Fibroblast of upper back skin (primary cell): Measurements from ENCODE around the gene RNF32.
A peak's percentile ranks its signal among the peaks of the same experiment; 100 is the strongest.
"Not testable (repeated sequence)": the region's sequence is repeated elsewhere in the genome, so short reads cannot be mapped to it uniquely, and the experiment has no call there.

ENCODE experiments used
- DNase-seq: peaks from one replicate; pipeline ENCODE4 v3.0.0-alpha.2; 2013

RNF32 gene

DNA sequence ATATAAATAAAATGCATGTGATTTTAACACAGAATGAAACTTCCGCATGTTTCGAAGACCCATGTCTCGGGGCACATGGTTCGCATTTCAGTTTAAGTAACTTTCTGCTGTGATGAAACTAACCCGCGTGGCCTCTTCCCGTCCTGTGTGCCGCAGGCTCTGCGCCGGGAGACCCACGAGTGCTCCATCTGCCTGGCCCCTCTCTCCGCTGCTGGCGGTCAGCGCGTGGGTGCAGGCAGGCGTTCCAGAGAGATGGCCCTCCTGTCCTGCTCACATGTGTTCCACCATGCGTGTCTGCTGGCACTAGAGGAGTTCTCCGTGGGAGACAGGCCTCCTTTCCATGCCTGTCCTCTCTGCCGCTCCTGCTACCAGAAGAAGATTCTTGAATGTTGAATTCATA, 35.7 kb downstream of the RNF32 start:
- no peak for DNase-seq

DNA sequence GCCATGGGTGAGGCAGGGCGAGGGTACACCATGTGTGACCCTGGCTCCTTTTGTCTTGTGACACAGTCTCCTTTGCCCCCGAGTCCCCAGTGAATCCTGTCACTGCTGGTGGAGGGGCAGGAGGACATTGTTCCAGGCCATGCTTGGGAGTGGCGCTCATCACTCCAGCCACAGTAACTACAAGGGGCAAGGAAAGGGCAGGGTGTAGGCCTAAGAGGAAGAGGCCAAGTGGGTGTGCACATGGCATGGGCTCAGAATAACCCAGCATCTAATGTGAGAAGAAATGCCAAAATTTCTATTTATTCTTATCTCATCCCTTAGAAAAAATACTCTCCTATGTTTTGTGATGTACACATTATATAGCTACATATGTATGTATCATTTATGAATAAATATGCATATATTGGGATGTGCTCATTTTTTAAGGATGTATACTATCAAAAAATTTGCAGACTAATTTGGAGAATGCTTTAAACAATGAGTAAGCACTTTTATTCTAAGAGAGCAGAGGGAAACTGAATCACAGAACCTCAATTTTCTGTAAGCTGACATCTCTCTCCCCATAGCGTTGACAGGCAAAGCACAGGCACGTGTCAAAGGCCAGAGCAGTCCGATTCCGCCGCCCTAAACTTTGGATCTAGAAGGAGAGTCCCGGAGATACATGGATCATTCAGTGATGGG, 36.9 kb downstream of the RNF32 start:
- DNase-seq: no peak

DNA sequence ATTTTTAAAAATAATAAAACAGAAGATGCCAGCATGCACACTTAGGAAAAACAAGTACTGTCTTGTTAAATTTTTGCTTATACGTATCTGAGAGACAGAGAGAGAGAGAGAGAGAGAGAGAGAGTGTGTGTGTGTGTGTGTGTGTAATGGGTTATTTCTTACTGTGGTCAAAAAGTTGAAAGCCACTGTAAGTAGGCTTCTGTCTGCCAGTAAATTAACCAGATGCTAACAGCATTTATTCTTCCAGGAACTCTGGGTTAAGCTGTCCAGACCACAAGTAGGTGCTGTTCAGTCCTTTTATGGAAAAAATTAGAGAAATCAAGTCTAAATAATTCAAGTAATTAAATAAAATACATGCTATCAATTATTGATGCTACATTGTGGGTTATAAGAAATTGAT, 39.7 kb downstream of the RNF32 start:
- DNase-seq: peak; percentile 9

DNA sequence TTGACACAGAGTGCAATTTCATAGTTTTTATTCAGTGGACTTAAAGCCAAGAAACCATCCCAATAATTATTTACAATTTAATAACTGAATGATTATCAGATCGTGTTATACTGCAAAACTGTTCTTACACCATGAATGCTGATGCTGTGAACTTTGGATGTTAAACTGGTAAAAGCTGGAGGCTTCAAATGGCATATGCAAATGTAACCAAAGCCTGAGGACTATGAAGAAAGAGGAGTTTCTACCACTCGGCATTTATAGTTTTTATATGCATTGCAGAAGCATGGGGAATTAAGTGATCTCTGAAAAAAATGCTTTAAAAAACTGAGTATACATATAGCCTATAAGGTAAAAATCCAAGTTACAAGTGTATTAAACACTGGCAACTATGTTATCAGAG, 42.4 kb downstream of the RNF32 start:
- no peak for DNase-seq

DNA sequence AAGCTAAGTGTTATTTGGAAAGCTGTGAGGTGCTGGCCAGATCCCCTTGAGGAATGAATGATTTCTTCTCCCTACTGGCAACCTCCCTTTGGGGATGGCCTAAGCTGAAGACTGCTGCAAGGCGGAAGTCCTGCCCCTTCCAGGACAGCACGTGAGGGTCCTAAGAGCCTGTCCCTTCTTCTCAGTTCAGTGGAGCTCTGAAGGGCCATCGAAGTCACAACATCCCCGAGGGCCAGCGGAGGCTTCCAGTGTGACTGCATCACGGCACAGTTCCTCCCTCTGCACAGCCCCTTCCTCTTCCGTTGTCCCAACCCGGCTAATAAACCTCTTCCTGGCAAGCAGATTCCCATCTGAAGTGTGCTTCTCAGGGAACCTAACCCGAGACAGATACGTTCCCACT, 43.7 kb downstream of the RNF32 start:
- no peak for DNase-seq

DNA sequence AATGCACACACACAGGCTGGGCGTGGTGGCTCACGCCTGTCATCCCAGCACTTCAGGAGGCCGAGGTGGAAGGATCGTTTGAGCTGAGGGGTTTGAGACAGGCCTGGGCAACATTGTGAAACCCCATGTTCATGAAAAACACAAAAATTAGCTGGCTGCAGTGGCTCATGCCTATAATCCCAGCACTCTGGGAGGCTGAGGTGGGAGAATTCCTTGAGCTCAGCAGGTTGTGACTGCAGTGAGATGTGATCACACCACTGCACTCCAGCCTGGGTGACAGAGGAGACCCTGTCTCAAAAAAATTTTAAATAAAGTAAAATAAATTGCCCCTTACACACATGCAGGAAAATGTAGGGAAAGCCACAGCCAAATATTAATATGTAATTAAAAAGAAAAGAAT, 44.1 kb downstream of the RNF32 start:
- no peak for DNase-seq

DNA sequence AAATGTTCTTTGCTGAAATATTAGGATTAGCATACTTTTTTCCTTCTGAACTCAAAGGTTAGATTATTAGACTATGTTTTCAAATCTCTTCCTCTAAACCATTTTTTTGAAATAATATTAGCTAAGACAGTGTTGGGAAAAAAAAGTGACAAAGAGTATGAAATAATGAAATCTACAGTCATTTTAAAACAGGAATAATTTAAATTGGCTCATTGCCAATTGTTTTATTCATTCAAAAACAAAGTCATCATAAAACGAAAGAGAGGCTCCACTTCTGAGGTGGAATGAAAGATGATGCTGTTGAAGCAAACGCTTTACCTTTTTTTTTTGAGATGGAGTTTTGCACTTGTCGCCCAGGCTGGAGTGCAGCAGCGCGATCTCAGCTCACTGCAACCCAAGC, 51.2 kb downstream of the RNF32 start:
- DNase-seq: no peak

DNA sequence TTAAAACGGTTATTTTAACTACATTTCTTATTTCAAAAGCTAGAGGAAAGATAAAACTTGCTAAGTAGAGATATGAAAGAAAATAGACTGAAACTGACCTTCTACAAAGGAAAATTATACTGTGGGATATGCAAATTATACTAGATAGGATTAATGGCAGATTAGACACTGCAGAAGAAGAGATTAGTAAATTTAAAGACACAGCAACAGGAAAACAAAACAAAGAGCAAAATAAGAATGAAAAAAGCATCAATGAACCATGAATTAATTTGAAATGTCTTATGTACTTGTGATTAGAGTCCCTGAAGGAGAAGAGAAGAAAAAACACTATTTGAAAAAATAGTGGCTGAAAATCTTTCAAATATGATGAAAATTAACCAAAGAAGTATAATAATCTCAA, 52.3 kb downstream of the RNF32 start:
- no peak for DNase-seq

DNA sequence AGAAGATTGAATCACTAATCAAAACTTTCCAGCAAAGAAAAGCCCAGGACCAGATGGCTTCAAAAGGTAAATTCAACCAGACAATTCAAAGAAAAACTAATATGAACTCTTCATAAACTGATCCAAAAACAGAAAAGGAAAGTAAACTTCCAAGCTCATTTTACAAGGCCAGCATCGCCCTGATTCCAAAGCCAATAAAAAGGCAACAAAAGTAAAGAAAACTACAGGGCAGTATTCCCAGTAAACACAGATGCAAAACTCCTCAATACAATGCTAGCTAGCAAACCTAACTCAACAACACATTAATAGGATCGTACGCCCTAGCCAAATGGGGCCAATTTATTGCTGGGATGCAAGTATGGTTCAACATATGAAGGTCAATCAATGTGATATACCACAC, 53.1 kb downstream of the RNF32 start:
- no peak for DNase-seq

DNA sequence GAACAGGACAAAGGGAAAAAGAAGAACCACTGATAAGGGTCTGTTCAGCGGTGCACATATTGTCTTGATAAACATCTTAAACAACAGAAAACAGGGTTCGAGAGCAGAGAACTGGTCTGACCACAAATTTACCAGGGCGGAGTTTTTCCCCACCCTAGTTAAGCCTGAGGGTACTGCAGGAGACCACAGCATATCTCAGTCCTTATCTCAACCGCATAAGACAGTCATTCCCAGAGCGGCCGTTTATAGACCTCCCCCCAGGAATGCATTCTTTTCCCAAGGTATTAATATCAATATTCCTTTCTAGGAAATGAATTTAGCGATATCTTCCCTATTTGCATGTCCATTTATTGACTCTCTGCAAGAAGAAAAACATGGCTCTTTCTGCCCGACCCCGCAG, 56.7 kb downstream of the RNF32 start:
- DNase-seq: not testable (repeated sequence)

DNA sequence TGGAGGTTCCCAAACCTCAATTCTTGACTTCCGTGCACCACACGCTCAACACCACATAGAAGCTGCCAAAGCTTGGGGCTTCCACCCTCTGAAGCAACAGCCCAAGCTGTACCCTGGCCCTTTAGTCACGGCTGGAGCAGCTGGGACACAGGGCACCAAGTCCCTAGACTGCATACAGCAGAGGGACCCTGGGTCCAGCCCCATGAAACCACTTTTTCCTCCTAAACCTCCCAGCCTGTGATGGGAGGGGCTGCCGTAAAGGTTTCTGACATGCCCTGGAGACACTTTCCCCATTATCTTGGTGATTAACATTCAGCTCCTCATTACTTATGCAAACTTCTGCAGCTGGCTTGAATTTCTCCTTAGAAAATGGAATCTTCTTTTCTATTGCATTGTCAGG, 57.9 kb downstream of the RNF32 start:
- not testable (repeated sequence) for DNase-seq

DNA sequence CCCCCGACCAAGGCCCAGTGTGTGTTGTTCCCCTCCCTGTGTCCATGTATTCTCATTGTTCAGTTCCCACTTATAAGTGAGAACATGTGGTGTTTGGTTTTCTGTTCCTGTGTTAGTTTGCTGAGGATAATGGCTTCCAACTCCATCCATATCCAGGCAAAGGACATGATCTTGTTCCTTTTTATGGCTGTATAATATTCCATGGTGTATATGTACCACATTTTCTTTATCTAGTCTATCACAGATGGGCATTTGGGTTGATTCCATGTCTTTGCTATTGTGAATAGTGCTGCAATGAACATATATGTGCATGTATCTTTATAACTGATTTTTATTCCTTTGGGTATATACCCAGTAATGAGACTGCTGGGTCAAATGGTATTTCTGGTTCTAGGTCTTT, 61.2 kb downstream of the RNF32 start:
- not testable (repeated sequence) for DNase-seq

DNA sequence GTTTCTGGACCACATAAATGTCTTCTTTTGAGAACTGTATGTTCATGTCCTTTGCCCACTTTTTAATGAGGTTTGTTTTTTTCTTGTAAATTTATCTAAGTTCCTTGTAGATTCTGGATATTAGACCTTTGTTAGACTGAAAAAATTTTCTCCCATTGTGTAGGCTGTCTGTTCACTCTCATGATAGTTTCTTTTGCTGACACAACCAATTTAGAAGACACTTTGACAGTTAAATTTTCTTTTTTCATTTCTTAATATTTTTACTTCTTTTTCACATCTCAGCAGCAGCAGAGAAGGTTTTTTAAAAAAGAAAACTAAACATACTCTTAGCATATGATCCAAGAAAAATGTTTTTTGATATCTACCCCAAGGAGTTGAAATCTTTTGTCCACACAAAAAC, 61.8 kb downstream of the RNF32 start:
- no peak for DNase-seq

DNA sequence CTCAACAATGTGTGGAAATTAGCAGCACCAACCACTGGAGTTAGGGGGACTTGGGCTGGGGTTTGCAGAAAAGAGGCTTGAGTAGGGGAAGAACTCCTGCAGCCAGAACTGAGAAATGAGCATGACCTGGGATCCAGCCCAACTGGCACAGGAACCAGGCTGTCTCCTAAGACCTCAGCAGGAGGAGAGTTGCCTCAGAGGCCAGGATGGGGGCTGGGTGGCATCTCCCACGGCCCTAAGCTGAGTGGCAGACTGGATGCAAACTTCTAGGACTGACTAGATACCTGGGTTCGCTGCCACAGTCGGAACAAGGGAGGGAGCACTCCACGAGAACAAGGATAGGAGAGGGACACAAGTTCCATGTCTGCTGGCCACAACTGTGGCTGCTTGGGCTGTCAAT, 62.6 kb downstream of the RNF32 start:
- no peak for DNase-seq

DNA sequence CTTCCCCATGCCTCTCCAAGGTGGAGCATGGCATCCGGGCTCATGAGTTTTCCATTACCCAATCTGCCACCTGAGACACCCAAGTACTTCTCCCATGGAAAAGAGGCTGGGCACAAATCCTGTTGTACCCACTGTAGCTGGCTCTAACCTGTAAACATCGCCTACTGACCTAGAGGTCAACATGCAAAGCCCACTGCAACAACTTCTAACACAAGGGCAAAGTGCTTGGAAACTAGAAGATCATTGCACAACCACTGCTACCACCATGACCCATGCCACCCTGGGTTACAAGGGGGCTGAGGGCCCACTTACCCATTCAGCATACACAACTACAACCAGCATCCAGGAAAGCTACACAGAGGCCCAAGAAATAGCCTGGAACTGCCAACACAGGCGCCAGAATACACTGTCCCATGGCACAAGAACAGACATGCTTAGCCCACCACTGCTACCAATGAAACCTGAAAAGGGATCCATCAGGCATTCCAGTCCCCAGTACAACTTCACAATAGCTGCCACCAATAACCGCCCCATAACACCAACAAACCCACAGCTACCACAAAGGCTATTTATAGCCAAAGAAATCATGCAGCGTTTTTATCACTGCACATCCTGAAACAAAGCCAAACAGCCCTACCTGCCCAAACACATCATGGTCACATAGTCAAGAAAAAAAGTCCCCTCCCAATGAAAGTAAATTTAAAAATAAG, 63.4 kb downstream of the RNF32 start:
- no peak for DNase-seq

DNA sequence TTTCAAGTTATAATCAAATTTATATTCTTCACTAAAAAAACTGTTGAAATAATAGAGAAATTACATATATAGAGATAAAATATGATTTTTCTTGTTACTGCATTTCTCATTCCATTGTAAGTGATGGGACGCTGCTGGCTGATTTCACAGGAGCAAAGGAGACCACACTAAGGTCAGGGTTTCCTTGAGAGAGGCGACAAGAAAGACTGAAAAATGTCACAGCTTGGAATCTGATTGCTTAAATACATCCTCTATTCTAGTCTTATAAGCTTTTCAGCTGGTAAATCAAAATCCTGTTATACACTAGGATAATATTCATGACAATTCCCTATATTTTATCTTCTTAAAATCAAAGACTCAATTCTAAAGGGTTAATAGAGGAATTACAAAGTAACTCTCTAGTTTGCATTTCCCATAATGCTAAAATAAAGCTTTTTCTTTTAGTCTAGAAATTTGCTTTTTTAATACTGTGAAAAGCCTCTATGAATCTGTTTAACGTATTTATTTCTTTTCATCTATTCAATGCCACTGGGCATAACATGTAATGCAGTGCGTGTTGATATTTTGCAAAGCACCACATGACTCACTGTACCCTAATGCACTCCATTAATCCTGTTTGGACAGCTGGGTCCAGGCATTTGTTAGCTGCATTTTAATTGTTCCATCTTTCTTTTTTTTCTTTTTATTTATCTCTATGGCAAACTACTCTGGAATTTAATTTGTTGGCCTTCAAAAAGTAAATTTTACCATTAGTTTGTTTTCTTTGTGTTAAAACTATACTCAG, 81.7 kb downstream of the RNF32 start:
- DNase-seq: no peak

DNA sequence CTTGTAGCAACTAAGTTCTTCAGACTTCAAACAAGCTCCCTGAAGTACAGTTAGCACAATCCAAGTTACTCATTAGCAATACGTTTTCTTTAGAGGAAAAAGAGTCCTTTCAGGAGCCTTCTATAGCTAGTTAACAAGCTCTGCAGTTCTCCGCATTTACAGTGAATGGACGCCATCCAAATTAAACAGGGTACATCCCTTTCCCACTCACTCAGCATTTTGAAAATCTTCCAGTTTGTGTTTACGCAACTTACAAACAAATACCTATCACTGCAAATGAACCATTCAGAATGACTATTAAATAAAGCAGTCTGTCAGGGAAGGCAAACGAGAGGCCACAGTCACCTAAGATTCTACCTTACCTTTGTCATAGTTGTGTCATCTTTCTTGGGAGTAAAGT, 84.5 kb downstream of the RNF32 start:
- DNase-seq: no peak

DNA sequence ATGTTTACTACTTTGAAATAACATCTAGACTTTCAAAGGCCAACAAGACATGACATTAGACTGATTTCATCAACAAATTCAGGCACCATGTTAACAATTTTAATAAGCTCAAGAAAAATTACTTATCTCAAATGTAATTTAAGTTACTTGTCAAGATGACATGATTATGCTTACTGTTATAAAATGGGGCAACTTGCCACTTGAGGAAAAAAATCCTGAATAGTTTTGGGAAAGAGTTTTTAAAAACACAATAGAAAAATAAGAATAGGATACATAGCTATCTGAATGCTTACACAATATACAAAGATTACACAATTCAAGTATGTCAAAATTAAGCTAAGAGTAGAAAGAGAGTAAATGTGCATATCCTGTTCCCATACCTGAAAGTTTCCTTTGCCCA, 85.4 kb downstream of the RNF32 start:
- no peak for DNase-seq
